Astrocyte of the hippocampus (primary cell): ENCODE results near the gene ATG13.
A peak's percentile ranks its signal among the peaks of the same experiment; 100 is the strongest.

Experiments used
- DNase-seq: peaks from one replicate; pipeline ENCODE4 v3.0.0; 2011; ENCODE audit warnings: low read depth, low spot score

The ATG13 gene

GRCh38 chr11:46607516-46607915 lies 9.8 kb upstream of the ATG13 start:
- DNase-seq: peak; percentile 11

DNA sequence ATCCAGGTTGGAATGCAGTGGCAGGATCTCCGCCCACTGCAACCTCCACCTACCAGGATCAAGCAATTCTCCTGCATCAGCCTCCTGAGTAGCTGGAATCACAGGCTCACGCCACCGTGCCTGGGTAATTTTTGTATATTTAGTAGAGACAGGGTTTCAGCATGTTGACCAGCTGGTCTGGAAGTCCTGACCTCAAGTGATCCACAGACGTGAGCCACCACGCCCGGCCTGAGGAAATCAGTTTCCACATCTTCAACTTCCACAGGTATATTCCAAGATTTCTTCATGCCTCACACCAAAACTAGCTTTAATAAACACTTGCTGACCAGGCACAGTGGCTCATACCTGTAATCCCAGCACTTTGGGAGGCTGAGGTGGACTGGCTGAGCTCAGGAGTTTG lies 8.0 kb upstream of the ATG13 start:
- DNase-seq: no peak

GRCh38 chr11:46611526-46612304 lies 5.6 kb upstream of the ATG13 start:
- DNase-seq: no peak

GRCh38 chr11:46612326-46612725 lies 5.0 kb upstream of the ATG13 start:
- no peak for DNase-seq

DNA sequence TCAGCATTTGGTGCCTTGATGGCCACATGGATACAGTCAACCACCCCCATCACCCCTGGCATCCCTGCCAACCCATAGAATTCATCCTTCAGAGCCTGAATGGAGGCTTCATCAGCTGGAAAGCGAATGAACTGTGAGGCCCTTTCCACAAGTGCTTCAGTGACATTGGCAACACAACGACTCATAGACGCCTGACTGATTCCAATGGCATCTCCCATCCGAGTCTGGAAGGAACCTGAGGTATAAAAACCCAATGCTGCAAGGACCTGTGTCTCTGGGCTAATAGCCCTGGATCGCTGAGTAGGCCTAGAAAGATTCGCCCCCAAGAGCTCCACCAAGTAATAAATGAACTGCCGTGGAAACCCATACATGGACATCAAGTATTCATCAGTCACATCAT lies 1.6 kb upstream of the ATG13 start:
- DNase-seq: no peak

- DNase-seq: peak; percentile 64
These were observed 711 bp upstream of the ATG13 start for GRCh38 chr11:46616551-46617133.

GRCh38 chr11:46617972-46618314 lies 590 bp downstream of the ATG13 start:
- DNase-seq: peak; percentile 21

GRCh38 chr11:46618837-46619236 lies 1.5 kb downstream of the ATG13 start:
- DNase-seq: no peak

DNA sequence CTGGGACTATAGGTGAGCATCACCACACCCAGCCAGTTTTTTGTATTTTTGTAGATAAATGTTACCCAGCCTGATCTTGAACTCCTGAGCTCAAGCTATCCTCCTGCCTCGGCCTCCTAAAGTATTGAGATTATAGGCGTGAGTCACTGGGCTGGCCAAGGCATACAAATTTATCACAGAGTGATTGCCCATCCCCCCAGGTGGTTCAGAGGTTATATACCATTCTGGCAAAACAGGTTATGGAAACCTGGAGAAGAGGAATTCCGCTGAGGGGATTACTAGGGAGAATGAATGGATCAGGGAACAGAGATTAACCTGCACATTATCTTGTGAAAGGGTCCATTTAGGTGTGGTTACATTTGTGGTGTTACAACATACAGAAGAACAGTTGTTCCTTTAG lies 8.1 kb downstream of the ATG13 start:
- DNase-seq: no peak

- no peak for DNase-seq
These were observed 11.6 kb downstream of the ATG13 start for GRCh38 chr11:46628961-46629360.

DNA sequence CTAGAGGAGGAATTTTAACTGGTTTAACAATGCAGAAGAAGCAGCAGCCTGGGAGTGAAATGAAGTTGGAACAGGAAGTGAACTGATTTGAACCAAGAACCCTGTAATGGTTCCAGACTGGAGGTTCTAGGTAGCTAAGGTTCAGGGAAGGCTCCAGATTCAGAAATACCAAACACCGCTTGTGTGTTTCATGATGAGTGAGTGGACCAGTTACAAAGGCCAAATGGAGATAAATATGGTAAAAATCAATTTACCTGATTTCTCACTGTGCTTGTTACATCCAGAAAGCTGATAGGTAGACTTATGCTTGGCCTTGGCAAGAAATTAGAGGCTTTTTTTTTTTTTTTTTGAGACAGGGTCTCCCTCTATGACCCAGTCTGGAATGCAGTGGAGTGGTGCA lies 12.9 kb downstream of the ATG13 start:
- no peak for DNase-seq

- DNase-seq: no peak
These were observed 14.3 kb downstream of the ATG13 start for GRCh38 chr11:46631676-46632075.

GRCh38 chr11:46632502-46632901 lies 15.1 kb downstream of the ATG13 start:
- DNase-seq: no peak

DNA sequence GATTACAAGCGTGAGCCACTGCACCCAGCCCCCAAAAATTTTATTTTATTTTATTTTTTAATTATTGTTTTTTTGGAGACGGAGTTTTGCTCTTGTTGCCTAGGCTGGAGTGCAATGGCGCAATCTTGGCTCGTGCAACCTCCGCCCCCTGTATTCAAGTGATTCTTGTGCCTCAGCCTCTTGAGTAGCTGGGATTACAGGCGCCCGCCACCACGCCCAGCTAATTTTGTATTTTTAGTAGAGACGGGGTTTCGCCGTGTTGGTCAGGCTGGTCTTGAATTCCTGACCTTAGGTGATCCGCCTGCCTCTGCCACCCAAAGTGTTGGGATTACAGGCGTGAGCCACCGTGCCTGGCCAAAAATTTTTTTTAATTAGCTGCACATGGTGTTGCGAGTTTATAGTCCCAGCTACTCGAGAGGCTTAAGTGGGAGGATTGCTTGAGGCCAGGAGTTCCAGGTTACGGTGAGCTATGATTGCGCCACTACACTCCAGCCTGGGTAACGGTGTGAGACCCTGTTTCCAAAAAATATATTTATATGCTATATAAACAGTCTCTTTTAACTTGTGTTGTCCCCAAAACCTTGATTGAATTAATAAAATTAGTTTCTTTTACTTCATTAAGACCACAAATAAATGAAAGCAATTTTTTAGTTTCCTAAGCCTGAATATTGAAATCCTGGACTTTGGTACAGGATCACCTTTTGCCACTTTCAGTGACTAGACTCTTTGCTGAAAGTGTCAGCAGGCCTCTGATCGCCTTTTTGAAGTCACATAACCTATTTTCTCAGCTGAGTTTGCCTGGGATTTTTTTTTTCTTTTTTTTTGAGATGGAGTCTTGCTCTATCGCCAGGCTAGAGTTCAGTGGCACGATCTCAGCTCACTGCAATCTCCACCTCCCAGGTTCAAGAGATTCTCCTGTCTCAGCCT lies 16.2 kb downstream of the ATG13 start:
- no peak for DNase-seq

- no peak for DNase-seq
These were observed 18.3 kb downstream of the ATG13 start for GRCh38 chr11:46635557-46636139.

DNA sequence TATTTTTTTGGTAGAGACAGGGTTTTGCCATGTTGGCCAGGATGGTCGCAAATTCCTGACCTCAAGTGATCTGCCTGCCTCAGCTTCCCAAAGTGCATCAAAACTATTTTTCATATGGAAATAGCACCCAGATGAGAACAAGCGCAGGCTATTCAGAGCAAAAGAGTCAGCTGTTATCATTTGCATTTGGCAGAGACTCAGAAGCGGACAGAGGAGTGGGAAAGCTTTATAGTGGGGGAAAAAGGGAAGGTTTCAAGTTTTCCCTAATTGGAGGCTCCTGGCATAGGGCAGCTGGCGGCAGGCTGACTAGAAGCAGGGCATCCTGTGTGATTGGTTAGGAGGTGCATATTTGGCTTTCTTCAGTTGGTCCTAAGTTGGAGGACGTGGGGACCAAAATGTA lies 20.2 kb downstream of the ATG13 start:
- no peak for DNase-seq

- peak; percentile 7 for DNase-seq
These were observed 22.0 kb downstream of the ATG13 start for GRCh38 chr11:46639197-46639839.

- no peak for DNase-seq
These were observed 22.9 kb downstream of the ATG13 start for GRCh38 chr11:46640036-46640788.

GRCh38 chr11:46641639-46642038 lies 24.3 kb downstream of the ATG13 start:
- no peak for DNase-seq

DNA sequence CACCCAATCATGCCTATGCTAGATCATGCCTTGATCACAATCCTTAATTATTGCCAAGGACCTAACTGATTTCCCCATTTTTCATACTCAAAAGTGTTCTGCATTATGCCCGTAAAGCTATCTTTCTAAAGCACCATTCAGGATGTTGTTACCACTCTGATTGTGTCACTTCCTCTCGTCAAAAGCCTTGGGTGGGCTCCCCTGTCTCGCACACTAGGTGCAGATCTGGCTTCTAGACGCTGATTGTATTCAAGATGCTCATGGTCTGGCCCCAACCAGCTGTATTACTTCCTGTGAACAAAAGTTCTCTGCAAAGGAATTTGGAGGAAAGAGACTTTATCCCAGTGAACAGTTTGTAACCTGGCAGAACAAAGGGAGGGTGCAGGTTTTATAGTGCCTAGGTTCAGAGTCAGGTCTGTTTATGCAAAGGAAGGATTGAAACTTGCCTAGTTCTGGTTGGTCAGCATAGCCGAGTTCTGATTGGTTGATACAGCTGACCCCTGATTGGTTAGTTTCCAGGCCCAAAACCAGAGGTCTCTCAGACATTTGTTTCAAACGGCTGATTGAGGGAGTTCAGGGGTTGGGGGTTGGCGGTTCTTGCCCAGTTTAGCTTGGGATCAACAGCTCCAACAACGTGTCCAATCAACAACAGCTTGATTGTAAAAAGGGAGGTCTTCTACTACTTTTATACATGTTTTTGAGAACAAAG lies 25.4 kb downstream of the ATG13 start:
- DNase-seq: no peak
